GM12892 (cell line): ENCODE results near the gene GRAMD4.

ENCODE experiments used
- POLR2A ChIP-seq: IDR thresholded peaks from 2 replicates; pipeline ENCODE4 v1.6.1; 2011; ENCODE audit warnings: low read depth, low read length, control low read depth
- TAF1 ChIP-seq: IDR thresholded peaks from 2 replicates; pipeline ENCODE4 v1.6.1; 2011; ENCODE audit warnings: low read depth, mild to moderate bottlenecking, control low read depth, low read length, borderline replicate concordance

DNA sequence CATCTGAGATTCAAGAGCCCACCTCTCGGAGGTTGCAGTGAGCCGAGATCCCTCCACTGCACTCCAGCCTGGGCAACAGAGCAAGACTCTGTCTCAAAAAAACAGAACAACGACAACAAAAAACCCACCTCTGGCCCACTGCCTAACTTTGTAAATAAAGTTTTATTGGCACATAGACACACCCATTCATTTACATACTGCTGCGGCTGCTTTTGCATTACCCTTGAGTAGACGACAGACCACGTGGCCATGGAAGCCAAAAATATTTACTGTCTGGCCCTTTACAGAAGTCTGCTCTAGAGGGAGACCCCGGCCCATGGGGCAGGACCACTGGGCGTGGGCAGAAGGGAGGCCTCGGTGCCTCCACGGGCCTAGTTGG, 47.0 kb downstream of the GRAMD4 start:
- TF ChIP-seq POLR2A, result no peak
- no peak for TF ChIP-seq TAF1
